ENCODE data around the gene RBM24.

- TF ChIP-seq CTCF (IDR thresholded peaks at IDR 0.05) (no peak), EZH2 (IDR thresholded peaks at IDR 0.05) (no peak)
These were observed 30.9 kb upstream of the RBM24 start for GRCh38 chr6:17250237-17250636.
